Pons (tissue), 1 donor: ENCODE data around the gene PGLYRP1.

Experiments used
- DNase-seq: peaks from one replicate; pipeline ENCODE4 v3.0.0-alpha.2; 2016; ENCODE audit warnings: low spot score

The PGLYRP1 gene

DNA sequence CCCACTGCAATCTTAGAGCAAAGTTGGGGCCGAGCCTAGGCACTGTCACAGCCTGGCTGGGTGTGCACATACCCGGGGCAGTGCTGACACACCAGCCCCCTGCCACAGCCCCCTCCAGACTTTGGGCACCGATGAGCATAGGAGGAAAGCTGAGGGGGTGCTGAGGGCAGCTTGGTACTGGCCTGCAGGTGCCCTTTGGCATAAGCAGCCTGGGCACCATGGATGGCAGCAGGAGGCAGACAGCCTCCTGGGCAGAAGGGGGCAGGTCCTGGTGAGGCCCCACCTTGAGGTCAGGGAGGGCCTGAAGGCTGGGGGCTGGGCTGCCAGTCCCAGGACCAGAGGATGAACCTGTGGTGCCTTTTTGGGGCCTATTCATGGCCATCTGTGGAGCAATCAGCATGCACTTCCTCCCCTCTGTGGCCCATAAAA lies 9.8 kb upstream of the PGLYRP1 start:
- DNase-seq = no peak

DNA sequence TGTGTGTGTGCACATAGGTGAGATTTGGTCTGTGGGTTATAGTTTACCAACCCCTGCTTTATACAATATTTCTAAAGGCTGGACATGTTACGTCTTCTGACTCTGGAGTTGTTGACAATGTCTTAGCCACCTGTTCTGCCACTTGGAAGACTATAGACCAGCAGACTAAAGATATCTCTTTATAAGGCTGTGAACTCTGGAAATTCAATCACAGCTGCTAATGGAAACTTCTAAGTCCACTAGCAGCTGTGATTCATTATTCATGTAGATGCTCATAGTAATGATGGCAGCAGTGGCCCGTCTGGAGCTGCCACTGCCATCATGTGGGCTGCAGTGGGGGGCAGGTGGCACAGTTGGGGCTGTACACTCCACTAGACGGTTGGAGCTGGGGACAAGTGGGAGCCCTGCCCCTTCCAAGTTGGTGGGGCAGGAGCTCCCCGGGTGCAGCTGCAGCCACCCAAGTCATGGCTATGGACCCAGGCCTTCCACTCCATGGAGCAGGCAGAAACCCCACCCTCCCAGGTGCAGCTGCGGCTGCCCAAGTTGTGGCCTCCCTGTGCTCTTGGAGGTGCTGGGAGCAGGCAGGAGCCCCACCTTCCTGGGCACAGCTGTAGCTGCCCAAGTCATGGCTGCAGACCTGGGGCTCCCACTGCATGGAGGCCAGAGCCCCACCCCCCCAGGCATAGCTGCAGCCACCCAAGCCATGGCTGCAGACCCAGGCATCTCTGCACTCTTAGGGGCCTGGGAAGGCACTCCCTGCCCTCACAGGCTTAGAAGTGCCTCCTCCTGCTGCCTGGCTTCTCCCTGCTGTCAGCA lies 9.1 kb upstream of the PGLYRP1 start:
- DNase-seq = no peak

DNA sequence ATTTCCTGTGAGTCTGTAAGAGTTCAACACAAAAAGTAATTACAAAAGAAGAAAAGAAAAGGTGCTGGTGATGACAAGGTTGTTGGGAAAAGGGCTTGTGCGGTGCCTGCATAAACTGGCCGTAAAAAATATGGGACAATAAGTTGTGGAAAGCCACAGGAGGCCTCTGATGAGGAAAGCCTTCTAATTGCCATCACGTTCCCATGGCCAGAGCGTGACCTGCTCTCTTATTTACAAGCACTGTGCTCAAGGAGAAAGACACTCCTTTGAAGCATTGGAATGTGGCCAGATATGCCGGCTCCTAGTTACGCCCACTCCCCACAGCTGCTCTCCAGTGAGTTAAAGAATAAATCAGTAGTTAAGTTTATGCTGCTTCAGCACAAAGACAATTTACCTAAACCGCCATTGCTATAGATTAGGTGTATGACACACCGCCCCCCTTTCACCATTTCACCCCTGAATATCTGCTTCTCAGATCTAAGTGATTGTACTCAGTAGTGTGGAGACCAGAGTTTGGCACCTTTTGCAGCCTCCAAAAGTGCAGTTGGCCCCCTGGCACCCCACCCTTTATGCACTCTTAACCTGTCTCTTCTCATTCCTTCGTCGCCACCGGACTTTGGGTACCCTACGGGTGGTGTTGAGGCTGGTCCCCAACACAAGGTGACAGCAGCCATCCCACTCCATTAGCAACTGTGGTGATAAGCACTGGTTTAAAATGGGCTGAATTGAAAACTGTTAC lies 8.1 kb upstream of the PGLYRP1 start:
- DNase-seq = no peak

DNA sequence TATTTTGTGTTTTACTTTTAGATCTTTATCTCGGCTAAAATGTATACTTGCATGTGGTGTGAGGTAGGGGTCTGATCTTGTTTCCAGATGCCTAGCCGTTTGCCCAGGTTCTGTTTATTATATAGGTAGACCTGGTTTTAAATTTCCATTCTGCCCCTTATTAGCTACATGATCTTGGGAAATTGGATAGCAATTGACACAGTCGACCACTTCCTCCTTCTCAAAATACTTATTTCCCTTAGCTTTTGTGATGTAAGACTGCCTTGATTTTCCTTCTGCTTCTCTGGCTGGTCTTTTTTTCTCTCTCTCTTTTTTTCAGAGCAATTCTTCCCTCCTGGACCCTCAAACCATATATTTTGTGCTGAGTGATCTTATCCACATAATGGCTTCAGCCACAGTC lies 3.0 kb upstream of the PGLYRP1 start:
- no peak for DNase-seq

DNA sequence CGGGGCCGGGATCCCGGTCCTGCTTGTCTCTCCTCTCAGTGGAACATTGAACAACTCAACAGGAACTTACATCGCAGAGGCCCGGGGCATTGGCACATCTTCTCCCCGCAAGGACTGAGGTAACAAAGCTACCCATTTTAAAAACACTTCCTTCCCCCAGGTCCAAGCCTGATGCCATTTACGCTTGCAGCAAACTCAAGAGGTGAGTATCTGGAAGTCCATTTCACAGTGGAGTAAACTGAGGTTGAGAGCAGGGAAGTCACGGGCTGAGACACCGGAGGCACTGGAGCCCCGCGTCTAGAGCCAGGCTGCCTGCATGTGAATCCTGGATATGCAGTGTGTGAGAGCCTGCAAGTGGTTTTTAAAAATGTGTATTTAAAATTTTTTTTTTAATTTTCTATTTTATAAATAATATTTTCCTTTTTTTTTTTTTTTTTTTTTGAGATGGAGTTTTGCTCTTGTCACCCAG lies 492 bp upstream of the PGLYRP1 start:
- DNase-seq = no peak

DNA sequence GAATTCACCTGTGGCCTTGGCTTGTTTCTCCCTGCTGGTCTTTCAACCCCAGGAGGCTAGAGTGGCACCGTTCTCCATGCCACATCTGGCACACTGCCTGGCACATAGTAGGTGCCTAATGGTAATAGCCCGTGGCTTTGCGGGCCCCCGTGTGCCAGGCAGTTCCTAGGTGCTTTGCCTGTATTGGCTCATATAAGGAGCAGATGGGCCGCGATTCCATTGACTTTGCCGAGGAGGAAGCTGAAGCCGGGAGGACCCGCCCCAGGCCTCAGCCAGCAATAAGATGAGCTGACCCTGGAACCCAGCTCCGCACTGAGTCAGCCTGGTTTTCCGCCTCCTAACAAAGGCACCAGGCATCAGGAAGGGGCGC lies 807 bp downstream of the PGLYRP1 start:
- no peak for DNase-seq

DNA sequence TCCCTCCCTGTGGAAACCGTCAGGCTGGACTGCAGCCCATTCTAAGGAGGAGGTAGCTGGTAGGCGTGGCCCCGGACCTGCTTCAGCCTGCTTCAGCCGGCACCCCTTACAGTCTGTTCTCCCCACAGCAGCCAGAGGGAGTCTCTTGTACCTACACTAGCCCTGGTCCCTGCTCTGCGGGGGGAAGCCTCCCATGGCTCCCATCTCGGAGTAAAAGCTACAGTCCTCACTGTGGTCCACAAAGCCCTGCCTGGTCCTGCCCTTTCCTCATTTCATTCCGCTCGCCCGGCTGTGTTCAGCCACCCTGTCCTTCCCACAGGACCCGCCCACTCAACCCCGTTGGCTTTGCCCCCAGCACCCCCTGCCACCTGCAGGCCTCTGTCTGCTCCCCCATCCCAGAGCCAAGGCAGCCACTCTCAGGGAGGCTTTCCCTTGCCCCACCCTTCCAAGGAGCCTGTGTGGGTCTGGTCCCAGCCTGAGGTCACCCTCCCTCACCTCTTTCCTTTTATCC lies 1.3 kb downstream of the PGLYRP1 start:
- DNase-seq = no peak

DNA sequence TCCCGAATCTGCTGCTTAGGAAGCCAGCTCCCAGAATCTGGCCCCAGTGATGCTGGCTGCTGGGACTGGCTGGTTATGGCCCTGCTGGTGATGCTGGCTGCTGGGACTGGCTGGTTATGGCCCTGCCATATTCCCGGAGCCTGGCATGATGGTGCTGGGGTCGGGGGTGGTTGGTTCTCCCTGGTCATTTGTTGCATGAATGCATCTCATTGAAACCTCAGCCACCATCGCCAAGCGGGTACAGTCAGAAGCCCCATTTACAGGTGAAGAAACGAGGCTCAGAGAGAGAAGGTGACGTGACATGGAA lies 2.1 kb downstream of the PGLYRP1 start:
- no peak for DNase-seq

DNA sequence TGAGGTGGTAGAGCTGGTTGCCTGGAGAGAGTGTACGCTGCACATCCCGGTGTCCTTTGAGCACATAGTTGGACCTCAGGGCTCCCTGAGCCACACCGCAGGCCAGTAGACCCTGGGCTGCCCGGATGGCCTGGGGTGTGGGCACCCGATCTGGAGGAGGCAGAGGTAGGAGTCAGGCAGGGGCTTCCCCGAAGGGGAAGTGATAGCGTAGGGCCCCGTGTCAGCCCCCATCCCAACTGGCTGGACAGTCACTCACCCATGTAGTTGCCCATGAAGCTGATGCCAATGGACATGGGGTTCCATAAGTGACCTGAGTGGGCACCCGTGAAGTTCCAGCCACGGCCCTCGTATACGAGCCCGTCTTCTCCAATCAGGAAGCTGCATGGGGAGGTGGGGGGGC lies 3.6 kb downstream of the PGLYRP1 start:
- no peak for DNase-seq

DNA sequence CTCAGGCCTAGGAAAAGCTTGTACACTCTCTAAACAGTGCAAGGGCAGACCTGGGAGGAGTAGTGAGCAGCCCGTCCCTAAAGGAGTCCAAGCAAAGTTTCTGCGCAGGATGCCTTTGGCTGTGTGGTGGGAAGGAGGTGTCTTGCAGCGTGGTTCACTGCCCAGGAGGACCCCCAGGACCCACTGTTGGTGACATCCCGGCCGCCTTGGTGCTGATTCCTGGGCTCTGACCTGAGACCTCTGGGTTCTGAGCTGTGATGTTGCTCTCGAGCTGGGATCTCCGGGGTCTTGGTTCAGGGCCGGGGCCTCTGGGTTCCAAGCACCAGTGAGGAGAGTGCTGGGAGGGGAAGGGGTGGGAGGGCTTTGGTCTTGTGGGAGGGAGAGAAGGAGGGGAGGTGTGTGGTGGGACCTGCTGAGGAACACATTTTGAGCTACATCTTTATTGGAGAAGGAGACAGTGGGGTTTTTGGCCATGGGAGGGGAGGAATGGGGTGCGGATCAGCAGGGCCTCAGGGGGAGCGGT lies 4.1 kb downstream of the PGLYRP1 start:
- no peak for DNase-seq

DNA sequence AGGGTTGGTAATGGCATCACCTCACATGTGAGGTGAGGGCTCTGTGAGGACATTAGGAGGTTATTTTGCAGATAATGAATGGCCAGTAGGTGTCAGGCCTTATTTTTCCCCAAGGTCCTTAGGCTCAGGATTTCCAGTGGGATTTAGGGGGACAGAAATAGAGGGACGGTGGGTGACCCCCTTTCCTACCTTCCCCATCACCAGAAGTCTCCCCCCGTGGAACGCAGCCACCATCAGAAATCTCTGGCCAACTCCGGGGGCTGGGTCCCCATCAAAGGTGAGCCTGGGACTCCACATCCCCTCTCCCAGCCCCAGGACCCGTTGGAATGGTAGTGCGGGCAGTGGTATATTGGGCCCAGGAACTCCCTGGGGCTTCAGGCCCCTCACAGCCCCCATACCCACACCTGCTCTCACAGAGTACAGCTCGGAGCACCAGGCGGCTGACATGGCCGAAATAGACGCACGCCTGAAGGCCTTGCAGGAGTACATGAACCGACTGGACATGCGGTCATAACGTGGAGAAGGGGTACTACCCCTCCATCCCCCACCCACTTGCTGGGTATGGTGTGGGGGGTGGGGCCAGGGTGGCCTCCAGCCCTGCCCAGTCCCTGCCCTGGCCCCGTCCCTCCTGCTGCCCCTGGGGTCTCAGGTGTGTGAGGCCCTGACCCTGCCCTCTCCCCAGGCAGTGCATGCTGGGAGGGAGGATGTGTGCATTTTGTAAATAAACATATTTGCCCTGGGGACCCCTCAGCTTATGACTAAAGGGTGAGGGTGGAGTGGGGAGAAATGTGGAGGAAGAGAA lies 4.8 kb downstream of the PGLYRP1 start:
- no peak for DNase-seq

DNA sequence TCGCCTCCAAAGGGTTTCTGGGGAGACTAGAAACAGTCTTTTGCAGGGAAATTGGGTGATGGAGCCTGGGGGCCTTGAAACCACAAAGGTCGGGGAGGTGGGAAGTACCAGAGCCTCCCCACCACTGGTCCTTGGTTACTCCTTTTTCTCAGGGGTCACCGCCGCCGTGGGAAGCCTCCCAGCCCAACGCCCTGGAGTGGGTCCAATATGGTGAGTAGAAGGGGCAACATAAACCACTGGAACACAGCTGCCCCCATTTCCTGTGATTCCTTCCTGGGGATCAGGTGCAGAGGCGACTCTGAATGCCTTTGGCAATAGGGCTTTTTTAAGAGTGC lies 5.8 kb downstream of the PGLYRP1 start:
- DNase-seq = no peak

DNA sequence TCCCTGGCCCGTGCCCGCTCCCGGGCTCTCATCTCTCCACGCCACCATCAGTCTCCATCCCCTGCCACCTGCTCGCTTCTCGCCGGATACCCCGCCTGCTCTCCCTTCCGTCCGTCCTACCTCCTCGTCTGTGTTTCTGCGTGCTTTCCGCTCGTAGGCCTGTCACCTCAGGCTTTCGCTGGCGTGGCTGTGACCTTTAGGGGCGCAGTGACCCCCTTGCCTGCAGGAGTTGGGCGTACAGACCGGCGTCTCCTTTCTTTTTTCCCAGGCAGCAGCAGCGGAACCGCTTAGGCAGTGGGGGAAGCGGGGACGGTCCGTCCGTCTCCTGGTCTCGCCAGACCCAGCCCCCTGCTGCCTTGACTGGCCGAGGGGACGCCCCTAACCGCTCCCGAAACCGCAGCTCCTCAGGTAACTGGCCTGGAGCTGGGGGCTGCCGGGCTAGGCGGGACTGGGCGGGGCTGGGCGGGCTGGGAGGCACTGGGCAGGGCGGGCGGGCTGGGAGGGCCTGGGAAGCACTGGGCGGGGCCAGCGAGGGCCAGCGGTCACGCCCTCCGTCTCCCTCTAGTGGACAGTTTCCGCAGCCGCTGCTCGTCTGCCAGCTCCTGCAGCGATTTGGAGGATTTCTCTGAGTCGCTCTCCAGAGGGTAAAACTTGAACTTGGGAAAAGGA lies 6.3 kb downstream of the PGLYRP1 start:
- peak; percentile 56 for DNase-seq

DNA sequence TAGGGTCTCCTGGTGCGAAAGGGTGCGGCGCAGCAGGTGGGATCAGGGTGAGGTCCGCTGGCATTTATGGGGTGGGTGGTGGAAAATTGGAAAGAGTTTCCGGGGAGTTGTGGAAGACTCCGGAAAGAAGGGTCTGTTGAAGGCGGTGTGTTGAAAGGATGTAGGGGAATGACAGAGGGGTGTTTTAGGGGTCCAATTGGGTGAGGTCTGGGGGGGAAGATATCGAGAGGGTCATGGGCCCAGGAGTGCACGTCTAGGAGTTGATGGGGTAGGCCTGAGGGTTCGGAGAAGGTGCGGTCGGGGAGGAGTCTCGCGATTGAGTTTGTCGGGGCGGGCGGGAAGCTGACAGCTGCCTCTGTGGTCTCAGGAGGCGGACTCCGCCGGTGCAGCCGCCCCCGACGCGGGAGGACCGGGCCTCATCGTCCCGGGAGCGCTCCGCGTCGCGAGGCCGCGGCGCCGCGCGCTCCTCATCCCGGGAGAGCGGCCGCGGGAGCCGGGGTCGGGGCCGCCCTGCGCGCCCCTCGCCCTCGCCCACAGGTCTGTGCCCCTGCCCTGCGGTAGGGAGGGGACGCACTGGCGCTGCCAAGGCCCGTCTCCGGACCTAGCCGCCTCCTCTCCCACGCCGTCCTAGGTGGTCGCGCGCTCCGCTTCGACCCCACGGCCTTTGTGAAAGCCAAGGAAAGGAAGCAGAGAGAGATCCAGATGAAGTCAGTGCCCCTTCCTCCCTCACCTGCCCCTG lies 7.0 kb downstream of the PGLYRP1 start:
- no peak for DNase-seq

DNA sequence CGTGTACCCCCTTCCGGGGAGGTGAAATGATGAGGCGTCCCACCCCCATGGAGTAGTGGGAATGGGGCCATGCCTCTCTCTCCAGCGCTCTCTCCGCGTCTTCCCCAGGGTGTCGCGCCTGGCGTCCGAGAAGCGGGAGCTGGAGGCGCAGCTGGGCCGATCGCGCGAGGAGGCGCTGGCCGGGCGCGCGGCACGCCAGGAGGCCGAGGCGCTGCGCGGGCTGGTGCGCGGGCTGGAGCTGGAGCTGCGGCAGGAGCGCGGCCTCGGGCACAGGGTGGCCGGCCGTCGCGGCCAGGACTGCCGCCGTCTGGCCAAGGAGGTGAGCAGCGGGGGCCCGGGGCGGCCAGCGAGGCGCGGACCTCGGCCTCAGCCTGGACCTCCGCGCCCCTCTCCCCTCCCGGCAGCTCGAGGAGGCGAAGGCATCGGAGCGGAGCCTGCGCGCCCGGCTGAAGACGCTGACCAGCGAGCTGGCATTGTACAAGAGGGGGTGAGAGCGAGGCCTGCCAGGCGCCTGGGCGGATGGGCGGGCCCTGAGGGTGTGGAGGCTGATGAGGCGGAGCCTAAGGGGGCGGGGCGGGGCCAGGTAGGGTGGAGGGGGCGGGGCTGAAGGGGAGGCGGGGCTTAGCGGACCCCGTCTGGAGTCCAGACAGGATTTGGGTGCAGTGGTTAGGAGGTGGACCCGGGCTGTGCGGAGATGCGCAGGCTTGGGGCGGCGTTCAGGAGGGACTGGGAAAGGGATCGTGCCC lies 7.7 kb downstream of the PGLYRP1 start:
- no peak for DNase-seq

DNA sequence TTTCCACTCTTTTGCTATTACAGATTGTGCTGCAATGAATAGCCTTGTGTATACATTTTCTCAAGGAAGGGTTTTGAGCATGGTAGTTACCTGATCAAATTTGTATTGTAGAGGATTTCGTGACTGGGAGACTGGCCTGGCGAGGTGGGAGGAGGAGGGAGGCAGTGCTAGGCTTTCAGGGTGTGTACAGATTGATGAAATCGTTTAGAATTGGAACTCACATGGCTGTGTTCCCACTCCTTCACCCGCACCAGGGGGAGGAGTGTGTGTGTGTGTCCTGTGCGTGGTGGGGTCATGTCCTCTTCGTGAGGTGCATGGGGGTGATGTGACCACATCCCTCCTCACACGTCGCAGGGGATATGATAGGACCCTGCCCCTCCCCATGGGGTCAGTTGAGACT lies 8.3 kb downstream of the PGLYRP1 start:
- DNase-seq = no peak

DNA sequence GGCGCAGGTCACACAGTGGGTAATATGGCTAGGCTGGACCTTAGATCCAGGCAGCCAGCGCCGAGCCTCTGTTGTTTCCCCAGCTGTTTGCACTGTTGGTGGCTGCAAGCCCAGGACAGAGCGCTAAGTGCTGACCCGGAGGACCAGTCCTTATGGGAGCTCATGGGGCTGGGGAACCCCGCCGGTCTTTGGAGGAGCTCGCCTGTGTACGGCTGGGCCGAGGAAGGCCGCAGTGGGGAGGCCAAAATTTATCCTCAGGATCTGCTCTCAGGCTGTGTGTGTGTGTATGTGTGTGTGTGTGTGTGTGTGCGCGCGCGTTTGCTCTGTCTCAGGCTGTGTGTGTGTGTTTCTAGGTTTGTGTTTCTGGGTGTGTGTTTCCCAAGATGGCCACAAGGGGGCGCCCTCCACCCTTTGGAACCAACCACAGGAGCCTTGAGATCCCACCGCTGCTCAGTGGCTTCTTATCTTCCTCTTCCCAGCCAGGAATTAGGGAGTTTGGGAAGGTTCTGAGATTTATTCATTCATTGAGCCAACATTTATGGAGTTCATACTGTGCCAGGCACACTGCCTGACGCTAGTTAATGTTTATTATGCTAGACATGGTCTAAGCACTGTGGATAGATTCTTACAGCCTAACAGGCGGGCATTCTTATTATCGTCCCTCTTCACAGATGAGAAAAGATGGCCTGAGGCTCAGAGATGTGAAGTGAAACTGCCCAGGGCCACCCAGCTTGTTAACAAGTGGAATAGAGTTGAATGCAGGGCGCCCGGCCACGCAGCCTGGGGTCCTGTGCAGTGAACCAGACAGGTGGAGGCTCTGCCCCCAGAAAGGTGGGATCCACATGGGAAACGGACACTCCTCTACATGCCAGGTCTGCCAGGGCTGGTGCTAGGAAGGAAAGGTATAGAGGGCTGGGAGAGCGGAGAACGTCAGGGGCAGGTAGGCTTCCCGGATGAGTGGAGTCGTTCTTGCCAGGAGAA lies 13.0 kb downstream of the PGLYRP1 start:
- peak; percentile 79 for DNase-seq

DNA sequence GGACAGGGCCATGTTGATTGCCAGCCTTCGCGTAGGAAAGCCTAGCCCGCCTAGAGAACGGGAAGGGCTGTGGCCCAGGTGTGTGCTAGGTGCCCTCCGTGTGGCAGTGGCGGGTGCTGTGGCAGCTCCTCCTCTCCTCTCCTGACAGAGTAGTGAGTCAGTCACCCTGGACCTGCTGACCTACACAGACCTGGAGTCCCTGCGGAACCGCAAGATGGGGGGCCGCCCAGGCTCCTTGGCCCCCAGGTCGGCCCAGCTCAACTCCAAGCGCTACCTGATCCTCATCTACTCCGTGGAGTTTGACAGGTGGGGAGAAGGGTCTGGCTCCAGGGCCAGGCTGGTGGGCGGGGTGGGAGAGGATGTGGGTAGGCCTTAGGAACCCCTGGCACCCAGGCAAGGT lies 16.4 kb downstream of the PGLYRP1 start:
- no peak for DNase-seq

DNA sequence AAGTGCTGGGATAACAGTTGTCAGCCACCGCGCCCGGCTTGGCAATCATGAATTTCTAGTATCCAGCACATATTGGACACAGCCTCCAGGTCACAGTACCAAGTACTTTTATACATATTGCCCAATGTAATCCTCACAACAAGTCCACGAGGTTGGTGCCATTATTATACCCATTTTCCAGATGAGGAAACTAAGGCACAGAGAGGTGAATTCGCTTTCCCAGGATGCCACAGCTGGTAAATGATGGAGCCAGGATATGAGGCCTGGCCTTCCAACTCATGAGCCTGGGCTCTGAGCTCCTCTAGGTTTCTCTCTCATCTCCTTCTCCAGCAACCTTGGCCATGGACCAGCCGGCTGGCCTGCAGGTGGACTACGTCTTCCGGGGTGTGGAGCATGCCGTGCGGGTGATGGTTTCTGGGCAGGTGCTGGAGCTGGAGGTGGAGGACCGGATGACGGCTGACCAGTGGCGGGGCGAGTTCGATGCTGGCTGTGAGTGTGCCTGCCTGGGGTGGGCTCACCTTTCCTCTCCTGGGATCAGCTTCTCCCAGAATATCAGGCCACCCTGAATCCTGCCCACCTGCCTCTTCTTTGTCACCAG lies 20.1 kb downstream of the PGLYRP1 start:
- no peak for DNase-seq
